Endodermal cell (in vitro differentiated cells): ENCODE data around the gene CNST. TPM values are rescaled to one million over a fixed set of nuclear protein-coding genes. Genes with fewer than 3 reads are reported as not detected.

Experiments
- DNase-seq: peaks from one replicate; pipeline ENCODE4 v3.0.0-alpha.2; 2017
- H3K27ac ChIP-seq: 2 replicates; pipeline ENCODE4 v1.5.1; 2013; ENCODE audit warnings: mild to moderate bottlenecking, low read depth, low read length, moderate library complexity
- H3K27me3 ChIP-seq: 2 replicates; pipeline ENCODE4 v1.6.1; 2013; ENCODE audit warnings: mild to moderate bottlenecking, low read length, moderate library complexity; ENCODE audit not compliant: insufficient read depth, control insufficient read depth, poor library complexity, severe bottlenecking
- H3K36me3 ChIP-seq: 2 replicates; pipeline ENCODE4 v1.7.0; 2013; ENCODE audit warnings: mild to moderate bottlenecking, low read length, moderate library complexity; ENCODE audit not compliant: control insufficient read depth, insufficient read depth
- H3K4me1 ChIP-seq: one replicate; pipeline ENCODE4 v1.7.0; 2013; ENCODE audit warnings: low read length; ENCODE audit not compliant: control insufficient read depth, insufficient read depth
- H3K4me3 ChIP-seq: 2 replicates; pipeline ENCODE4 v1.5.1; 2013; ENCODE audit warnings: mild to moderate bottlenecking, low read length, moderate library complexity
- H3K9ac ChIP-seq: 2 replicates; pipeline ENCODE4 v1.6.1; 2013; ENCODE audit warnings: mild to moderate bottlenecking, low read length, moderate library complexity; ENCODE audit not compliant: poor library complexity, severe bottlenecking; ENCODE audit errors: extremely low read depth
- H3K9me3 ChIP-seq: 2 replicates; pipeline ENCODE4 v1.6.1; 2013; ENCODE audit warnings: mild to moderate bottlenecking, low read length, moderate library complexity; ENCODE audit not compliant: control insufficient read depth
- H3K27ac Mint-ChIP-seq: 2 replicates; pipeline ENCODE4 v1.8.0; 2020; ENCODE audit warnings: mixed read lengths
- H3K27me3 Mint-ChIP-seq: 2 replicates; pipeline ENCODE4 v1.8.0; 2021; ENCODE audit warnings: mild to moderate bottlenecking, mixed read lengths; ENCODE audit not compliant: insufficient read depth
- H3K36me3 Mint-ChIP-seq: 2 replicates; pipeline ENCODE4 v1.8.0; 2020; ENCODE audit warnings: low read depth, mixed read lengths
- H3K4me1 Mint-ChIP-seq: 2 replicates; pipeline ENCODE4 v1.8.0; 2020; ENCODE audit warnings: mixed read lengths
- H3K4me3 Mint-ChIP-seq: 2 replicates; pipeline ENCODE4 v1.8.0; 2020; ENCODE audit warnings: mild to moderate bottlenecking, moderate library complexity, mixed read lengths
- H3K9me3 Mint-ChIP-seq: 2 replicates; pipeline ENCODE4 v1.8.0; 2020; ENCODE audit warnings: mild to moderate bottlenecking, mixed read lengths
- WGBS, 2 experiments: methylation state at CpG; one replicate each; pipeline versions ENCODE4 v1.1.5 to v1.1.7; 2013; ENCODE audit warnings: missing lambda C conversion rate in 2 of 2, mixed read lengths in 1 of 2; ENCODE audit not compliant: insufficient coverage in 1 of 2, insufficient read length in 1 of 2; 5-methylcytosine and 5-hydroxymethylcytosine counted together
- total RNA-seq, 2 donors: library from RNA; stranded (reverse); fragmentation: NEBNext Ultra II Directional in 1 of 2; extraction: Animal tissue kit (Norgen Biotek cat#: 25700) in 1 of 2; gene quantifications; 2 replicates in 1 of 2; 3 replicates in 1 of 2; pipeline ENCODE4 v1.2.1, GENCODE V29; 2021
- TF ChIP-seq, protein P1 (sequence below): fragments of 200-600 bp; sonication (generic); conservative IDR thresholded peaks from 2 replicates; pipeline ENCODE4 v1.5.0; 2021; ENCODE audit warnings: antibody characterized with exemption, mild to moderate bottlenecking

CNST gene
- total RNA-seq, 2 donors from 2014 or later: 14.7 to 20.3 TPM

GRCh38 chr1:246530482-246530881, 35.8 kb upstream of the CNST start:
- WGBS, 2 experiments: 42 to 46% methylated on average over 2 of the region's 2 CpGs
- Histone ChIP-seq H3K9ac (no peak overlapping the region), H3K4me1 (peaks cover 3% of the 10 kb centered on the region), H3K27me3 (peaks cover 14% of the 10 kb centered on the region), H3K4me3 (no peak overlapping the region), H3K27ac (no peak overlapping the region), H3K9me3 (peaks cover 34% of the 10 kb centered on the region), H3K36me3 (no peaks in the 10 kb centered on the region)
- peaks cover 33% of the 10 kb centered on the region for H3K9me3 Mint-ChIP-seq
- peaks cover 22% of the 10 kb centered on the region for H3K27me3 Mint-ChIP-seq
- no peak overlapping the region for H3K4me3 Mint-ChIP-seq
- H3K4me1 Mint-ChIP-seq: peaks cover 2% of the 10 kb centered on the region
- TF ChIP-seq, protein P1, sequence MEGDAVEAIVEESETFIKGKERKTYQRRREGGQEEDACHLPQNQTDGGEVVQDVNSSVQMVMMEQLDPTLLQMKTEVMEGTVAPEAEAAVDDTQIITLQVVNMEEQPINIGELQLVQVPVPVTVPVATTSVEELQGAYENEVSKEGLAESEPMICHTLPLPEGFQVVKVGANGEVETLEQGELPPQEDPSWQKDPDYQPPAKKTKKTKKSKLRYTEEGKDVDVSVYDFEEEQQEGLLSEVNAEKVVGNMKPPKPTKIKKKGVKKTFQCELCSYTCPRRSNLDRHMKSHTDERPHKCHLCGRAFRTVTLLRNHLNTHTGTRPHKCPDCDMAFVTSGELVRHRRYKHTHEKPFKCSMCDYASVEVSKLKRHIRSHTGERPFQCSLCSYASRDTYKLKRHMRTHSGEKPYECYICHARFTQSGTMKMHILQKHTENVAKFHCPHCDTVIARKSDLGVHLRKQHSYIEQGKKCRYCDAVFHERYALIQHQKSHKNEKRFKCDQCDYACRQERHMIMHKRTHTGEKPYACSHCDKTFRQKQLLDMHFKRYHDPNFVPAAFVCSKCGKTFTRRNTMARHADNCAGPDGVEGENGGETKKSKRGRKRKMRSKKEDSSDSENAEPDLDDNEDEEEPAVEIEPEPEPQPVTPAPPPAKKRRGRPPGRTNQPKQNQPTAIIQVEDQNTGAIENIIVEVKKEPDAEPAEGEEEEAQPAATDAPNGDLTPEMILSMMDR: no peak
- H3K27ac Mint-ChIP-seq: no peak overlapping the region
- peaks cover 7% of the 10 kb centered on the region for H3K36me3 Mint-ChIP-seq
- DNase-seq: no peak

GRCh38 chr1:246532519-246532918, 33.7 kb upstream of the CNST start:
- peaks cover 33% of the 10 kb centered on the region for H3K9me3 Mint-ChIP-seq
- H3K4me1 ChIP-seq: peaks cover 3% of the 10 kb centered on the region
- peaks cover 7% of the 10 kb centered on the region for H3K36me3 Mint-ChIP-seq
- no peak overlapping the region for H3K27ac Mint-ChIP-seq
- no peak overlapping the region for H3K27ac ChIP-seq
- WGBS, 2 experiments: 88% methylated on average over 1 of the region's 1 CpG; no CpG with 5 or more reads in 1 of the 2 experiments
- H3K36me3 ChIP-seq: no peaks in the 10 kb centered on the region
- TF ChIP-seq, protein P1: peak; percentile 54
- peaks cover 22% of the 10 kb centered on the region for H3K27me3 Mint-ChIP-seq
- no peak overlapping the region for H3K4me3 Mint-ChIP-seq
- H3K9ac ChIP-seq: no peak overlapping the region
- no peak for DNase-seq
- peaks cover 14% of the 10 kb centered on the region for H3K27me3 ChIP-seq
- H3K4me1 Mint-ChIP-seq: peaks cover 2% of the 10 kb centered on the region
- H3K4me3 ChIP-seq: no peak overlapping the region
- H3K9me3 ChIP-seq: peaks cover 34% of the 10 kb centered on the region

GRCh38 chr1:246533371-246533905, 32.8 kb upstream of the CNST start:
- peaks cover 7% of the 10 kb centered on the region for H3K36me3 Mint-ChIP-seq
- Histone ChIP-seq H3K4me3 (no peak overlapping the region), H3K9me3 (peaks cover 34% of the 10 kb centered on the region), H3K9ac (no peak overlapping the region), H3K36me3 (no peaks in the 10 kb centered on the region), H3K4me1 (peaks cover 3% of the 10 kb centered on the region), H3K27ac (no peak overlapping the region), H3K27me3 (peaks cover 14% of the 10 kb centered on the region)
- H3K27ac Mint-ChIP-seq: no peak overlapping the region
- TF ChIP-seq, protein P1: no peak
- no peak for DNase-seq
- peaks cover 19% of the 10 kb centered on the region for H3K27me3 Mint-ChIP-seq
- no peak overlapping the region for H3K4me3 Mint-ChIP-seq
- WGBS, 2 experiments: 75 to 76% methylated on average over 2 of the region's 2 CpGs
- peaks cover 2% of the 10 kb centered on the region for H3K4me1 Mint-ChIP-seq
- peaks cover 31% of the 10 kb centered on the region for H3K9me3 Mint-ChIP-seq
